GM19240 (cell line): ENCODE results near the gene SLIT3.

Source experiments
- DNase-seq: peaks from one replicate; pipeline ENCODE4 v3.0.0; 2011; ENCODE audit warnings: low spot score; ENCODE audit not compliant: insufficient read length

Gene SLIT3

DNA sequence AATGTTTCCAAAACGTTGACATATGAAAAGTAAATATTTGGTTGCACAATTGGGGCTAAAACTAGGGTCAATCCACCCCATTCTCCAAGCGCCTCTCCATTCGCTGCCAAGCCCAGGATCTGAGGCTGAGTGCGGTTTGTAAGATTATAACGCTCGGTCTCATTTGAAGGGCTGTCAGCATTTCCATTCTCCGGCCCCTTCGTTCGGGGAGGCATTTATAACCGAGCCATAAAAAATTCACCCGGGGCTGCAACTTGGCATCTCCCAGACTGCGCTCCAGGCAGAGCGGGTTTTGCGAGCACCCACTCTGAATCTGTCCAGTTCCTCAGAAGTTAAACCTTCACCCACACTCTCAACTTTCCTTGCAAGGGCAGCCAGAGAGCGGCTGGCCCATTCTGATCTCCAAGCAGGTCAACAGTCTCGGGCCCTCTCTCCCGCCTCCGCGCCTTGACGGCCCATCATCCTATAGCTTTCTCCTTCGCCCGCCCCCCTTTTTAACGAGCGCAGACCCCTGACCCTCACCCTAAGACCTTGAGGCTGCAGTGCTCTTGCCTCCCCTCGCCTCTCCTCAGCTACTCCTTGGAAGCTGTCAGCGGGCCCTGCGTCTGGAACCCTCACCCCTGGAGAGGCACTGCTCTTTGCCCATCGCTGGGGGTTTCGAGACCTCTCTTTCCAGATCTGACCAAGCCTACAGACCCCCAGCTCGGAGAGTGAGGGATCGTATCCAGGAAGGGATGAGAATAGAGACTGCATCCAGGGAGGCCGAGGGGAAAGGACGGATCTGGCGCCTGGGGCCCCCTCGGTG is 1.1 kb downstream of the SLIT3 start:
- no peak for DNase-seq

DNA sequence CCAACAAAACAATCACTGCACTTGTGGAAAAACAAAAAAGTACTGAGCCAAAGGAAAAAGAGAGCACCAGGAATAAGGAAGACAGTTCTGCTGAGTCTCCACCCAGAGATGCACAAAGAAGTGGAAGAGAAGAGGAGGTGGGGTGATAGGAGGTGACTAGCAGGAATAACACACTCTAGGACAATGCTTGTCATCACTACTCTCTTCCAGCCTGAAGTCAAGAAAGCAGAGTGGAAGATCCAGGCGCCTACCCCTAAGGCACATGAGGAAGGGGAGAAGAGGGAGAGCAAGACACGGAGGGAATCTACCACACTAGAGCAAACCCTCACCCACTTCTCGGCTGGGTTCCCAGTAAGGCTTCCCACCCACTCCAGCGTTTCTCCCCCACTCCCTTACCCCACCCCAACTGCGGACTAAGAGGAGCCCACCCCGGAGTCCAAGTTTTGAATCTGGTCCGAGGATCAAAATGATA is 1.7 kb downstream of the SLIT3 start:
- DNase-seq, result no peak

DNA sequence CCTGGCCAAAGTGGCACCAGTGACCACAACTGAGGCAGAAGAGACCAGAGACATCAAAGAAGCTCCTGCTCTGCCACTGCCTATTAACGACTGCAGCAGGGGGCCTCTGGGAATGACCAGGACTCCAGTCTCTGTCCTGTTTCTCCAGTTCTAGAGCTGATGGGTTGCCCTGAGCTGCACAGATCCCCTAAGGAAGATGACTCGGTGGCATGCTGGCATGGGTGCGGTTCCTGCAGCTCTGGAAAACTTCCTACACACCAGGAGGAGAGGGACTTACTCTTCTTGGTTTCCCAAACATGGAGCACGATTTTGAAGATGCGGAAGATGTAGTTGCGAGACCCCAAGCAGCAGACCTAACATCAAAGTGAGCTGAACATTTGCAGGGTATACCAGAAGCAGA is 2.7 kb downstream of the SLIT3 start:
- DNase-seq, result no peak

DNA sequence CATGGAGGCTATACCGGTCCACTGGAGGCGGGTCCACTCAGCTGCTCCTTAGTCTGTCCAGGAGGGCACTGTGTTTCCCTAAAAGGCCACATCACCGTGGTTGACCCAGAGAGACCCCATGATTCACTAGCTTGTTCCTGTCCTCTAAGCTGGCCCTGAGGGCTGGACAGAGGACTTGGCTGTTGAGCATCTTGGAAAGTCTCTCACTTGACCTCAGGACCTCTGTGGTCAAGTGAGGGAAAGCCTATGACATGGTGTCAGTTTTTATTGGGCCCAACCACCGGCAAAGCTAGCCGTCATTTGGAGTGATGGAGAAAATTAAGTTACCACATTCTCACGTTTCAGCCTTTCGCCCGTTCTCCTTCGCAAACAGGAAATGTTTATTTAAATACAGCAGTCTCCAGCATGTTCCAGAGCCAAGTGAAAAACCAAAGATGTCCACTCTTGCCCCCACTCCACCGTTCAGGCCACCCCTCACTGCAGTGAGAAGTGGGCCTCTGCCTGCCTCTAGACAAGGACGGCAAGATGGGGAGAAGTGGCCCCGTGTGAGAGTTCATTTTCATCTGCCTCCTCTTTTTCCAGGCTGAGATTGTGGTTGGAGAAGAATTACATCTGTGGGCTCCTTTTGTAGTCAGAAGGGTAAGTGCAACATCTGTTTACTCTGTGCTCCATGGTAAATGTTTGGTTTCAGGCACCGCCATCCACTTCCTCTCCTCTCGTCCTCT is 4.4 kb downstream of the SLIT3 start:
- no peak for DNase-seq

DNA sequence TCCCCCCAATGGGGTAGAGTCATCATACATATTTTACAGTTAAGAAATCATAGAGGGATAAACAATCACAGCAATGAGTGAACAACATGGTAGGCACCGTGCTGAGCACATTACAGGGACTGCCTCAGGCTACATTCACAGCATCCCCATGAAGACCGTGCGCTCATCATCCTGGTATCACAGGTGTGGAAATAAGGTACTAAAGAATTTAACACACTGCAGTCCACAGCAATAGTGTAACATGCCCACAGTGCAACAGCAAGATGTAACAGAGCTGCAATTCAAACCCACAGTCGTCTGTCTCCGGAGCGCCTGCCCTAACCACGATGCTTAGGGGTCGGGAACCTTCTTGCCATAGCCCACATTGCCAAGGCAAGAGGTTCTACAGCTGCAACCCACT is 5.6 kb downstream of the SLIT3 start:
- DNase-seq, result no peak

DNA sequence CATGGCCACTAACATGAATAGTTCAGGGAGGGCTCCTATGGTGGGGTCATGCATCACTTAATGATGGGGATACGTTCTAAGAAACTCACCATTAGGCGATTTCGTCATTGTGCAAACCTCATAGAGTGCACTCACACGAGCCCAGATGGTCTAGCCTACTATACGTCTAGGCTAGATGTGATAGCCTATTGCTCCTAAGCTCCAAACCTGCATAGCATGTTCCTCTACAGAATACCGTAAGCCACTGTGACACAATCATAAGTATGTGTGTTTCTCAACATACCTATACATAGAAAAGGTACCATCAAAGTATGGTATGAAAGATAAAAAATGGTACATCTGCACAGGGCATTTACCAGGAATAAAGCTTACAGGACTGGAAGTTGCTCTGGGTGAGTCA is 6.3 kb downstream of the SLIT3 start:
- no peak for DNase-seq

DNA sequence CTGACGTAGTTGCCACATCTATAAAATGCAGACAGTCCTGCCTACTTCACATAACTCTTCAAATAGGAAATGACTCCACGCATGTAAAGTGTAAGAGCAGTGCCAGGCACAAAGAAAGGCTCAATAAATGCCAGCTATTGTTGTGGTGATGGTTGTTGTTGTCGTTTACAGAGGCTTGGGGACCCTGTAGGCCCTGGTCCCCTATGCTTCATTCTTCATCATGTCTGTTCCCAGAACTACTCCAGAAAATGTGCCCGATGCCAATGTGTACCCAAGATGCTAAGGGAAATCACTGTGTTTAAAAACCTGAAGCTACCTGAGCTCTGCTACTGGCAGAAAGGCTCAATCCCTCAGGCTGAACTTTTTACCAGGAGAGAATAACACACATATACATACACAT is 9.1 kb downstream of the SLIT3 start:
- no peak for DNase-seq

DNA sequence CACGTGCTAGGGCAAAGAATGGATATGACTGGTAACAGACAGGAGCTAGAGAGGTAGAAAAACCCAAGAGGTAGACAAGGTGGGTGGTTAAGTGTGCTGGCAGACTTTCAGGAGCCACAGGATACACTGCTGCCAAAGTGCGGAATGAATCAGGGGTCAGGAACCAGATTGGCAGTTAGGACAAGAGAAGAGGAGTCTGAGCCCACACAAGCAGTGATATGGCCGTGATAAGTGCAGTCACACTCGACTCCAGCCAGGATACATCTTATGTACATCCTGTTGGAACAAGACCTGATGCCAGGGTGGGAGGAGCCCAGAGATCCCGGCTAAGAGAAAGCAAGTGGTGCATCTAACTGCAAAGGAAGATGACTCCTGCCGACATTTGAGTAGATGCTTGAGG is 10.0 kb downstream of the SLIT3 start:
- no peak for DNase-seq

DNA sequence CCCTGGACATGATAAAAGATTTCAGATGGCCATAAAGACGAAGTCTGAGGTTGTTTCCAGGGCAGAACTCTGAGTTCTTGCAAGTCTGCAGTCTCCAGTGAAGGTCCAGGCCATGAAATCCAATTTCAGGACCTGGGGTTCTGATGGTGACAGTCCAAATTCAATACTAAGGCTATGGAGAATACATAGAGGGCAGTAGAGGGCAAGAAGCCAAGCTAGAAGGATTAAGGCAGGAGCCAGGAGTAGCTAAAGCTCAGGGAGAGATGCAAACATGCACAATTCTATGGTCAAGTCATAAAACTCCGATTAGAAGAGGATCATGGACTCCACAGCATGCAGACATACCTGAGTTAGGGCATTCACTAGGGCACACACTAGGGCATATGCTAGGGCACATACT is 11.4 kb downstream of the SLIT3 start:
- DNase-seq, result no peak

DNA sequence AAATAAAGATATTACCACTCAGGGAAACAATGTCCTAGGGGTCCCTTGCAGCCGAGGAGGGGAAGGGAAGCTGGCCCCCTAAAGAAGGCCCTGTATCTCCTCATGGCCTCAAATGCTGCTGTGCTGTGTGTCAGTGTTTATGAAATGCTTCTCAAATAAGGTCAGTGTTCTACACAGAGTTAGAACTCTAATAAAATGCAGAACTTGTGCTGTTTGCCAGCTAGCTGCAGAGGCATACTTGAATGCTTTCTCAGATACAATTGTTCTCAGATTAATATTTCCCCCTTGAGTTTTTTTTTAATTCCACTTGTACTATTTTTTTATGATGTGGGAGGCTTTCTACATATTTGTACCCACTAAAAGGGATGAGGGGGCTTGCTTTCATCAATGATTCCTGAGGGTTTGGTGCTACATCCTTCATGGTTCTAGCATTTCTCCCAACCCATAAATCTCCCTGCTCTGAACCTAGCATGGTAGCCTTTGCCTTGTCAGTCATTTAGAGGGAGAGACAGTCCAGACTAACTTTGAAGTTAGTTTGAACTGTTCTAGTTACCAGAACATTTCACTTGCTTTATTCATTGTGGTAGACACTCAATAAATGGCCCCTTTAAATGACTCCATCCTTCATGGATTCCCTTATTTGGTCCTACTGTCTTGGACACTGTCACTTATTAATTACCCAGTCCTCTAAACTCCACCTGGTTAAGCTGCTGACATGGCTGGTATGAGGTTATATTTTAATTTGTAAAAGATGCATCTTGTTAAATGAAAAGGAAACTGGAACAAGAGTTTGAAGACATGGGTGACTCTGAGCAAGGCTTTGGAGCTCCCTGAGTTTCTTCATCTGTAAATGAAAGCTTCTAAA is 12.6 kb downstream of the SLIT3 start:
- DNase-seq, result no peak

DNA sequence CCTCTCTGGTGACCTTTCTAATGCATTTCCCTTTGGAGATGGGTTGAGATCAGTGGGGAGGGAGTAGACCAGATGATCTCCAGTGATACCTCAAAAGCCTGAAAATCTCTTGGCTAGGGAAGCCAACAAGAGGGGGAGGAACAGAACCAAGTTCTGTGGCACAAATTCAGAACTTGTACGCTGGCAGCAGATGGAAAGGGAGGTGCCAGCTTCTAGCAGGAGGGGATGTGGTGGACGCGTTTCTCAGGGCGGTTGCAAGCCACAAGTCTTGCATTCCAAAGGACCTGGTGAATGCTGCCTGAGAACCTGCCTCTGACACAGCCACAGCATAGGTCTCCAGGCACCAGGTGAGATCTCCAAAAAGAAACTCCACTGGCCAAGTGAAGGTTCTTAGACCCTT is 13.4 kb downstream of the SLIT3 start:
- DNase-seq, result no peak

DNA sequence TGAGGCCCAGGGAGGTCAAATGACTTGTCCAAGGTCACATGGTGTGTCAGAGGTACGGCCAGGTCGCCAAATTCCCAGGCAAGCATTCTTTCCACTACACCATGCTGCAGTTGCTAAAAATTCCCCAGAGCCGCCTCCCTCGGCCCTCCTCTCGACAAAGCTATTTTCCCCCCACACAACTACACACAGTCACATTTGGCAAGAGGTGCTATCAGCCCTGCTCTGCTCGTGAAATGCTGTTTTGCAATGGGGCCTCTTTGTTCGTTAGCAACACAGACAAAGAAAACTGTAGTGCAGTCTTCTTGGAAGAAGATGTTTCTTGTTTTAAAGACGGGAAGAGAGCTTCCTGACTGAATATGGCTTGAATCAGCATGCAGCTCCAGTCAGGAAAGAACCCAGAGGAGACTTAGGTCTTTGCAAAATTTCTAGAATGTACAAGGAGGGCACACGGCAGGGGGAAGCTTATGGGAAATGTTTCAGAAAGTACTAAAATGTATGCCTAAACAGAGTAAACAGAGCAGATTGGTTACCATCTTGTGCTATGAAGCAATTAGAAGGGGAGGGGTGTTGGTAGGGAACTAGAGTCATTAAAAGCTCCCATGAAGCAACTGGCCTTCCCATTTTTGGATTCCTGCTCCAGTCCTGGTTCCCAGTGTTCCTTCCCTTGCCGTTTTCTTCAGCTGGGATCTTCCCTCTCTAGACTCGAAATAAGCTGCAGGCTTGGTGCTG is 14.2 kb downstream of the SLIT3 start:
- no peak for DNase-seq

DNA sequence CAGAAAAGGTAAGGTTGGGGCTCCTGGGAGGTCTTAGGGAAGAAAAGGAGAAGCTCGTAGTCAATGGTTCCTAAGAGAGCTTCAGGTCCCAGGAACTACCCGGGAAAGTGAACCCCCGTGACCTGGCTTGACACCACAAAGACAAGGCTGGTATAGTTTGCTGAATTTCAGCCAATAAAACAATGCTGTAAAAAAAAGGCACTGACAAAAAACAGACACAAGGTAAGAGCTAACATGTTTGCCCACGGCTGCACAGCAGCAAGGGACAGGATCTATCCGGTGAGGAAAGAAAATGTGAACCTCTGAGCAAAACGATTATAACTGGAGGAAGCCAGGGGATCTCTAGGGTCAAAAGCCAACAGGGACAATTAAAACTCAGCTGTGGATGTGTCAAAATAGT is 17.1 kb downstream of the SLIT3 start:
- no peak for DNase-seq

DNA sequence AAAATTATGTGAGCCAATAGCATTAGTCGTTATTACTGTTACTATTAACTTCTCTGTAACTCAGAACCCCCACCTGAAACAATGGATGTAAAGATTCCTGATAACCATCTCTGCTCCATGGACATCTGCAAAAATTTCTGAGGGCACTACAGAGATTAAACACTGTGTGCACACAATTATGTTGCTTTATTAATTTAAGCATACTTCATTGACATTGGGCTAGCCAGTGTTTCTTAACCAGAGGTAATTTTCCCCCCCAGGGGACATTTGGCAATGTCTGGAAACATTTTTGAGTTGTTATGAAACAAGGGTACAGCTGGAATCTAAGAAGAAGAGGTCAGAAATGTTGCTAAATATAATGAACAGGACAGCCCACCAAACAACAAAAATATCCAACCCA is 19.3 kb downstream of the SLIT3 start:
- no peak for DNase-seq

DNA sequence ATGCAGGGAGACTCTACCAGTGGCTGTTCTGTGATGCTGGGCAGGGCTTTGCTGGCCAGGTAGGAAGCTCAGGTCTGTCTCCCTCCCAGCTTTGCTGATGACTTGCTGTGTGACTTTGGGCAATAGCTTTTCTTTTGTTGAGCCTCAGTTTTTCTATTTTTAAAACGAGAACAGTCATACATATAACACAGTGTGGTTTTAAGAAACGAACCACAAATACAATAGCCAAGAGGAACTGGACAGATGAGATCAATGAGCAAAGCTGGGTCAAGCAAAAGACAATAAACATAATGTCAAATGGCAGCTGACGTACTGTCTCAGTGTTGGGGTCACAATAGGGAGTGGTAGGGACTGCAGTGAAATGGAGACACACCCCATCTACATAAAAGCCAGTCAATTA is 20.2 kb downstream of the SLIT3 start:
- DNase-seq, result no peak

DNA sequence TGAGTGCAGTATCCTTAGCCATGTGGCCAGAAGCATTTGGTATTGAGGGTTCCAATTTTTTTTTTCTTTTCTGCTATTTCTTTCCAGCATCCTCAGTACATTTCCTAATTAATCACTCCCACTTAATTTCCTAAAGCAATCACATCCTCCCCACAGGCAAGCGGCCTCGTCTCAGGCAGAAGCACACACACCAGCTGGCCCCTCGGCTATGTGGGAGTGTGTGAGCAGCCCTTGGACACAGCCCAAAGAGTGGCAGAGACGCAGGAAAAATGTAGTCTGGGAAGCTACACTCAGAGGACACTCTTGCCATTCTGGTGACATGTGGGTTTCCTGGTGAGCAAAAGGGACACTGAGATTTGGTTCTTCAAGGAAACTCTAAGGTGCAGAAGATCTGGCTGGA is 20.7 kb downstream of the SLIT3 start:
- DNase-seq, result no peak

DNA sequence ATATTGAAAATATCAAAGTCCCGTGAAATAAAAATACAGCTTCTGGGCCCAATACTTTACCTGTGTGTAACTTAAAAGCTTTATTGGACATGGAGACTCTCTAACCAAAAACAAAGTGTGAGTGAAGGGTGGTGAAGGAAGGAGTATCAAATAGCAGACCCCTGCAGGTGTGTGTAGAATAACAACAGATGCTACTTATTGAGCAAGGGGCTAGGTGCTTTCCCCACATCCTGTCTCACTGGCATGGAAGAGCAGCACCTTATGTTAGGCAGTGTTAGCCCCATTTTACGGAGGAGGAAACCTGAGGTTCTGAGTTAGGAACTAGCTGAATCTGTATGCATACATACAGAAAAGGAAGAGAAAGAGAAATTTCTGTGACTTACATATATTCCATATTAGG is 21.8 kb downstream of the SLIT3 start:
- no peak for DNase-seq

DNA sequence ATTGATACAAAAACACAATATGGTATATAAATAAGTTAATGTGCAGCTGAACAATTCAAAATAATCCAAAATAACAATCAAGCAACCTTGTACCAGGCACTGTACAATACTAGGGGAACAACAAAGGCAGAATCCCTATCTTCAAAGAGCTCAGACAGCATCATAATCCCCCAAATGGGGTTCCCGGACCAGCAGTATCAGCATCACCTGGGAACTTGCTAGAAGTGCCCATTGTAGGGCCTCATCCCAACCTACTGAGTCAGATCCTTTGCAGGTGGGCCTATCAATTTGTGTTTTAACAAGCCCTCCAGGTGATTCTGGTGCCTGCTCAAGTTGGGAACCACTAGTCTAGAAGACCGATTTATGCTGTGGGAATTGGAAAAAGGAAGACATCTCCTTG is 27.1 kb downstream of the SLIT3 start:
- no peak for DNase-seq

DNA sequence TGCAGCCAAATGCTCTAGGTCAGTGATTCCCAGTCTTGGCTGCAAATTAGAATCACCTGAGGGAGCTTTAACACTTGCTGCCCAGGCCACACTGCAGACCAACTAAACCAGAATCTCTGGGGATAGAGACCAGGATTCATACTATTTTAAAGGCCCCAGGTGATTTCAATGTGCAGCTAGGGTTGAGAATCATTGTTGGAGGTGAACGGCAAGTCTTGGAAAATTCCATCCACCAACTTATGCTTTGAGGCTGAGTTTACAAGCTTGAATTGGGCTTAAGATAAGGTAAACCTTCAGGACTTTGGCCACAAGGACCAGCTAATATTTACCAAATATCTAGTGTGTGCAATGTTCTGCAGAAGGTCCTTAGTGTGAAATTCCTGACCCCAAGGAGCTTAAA is 27.5 kb downstream of the SLIT3 start:
- no peak for DNase-seq

DNA sequence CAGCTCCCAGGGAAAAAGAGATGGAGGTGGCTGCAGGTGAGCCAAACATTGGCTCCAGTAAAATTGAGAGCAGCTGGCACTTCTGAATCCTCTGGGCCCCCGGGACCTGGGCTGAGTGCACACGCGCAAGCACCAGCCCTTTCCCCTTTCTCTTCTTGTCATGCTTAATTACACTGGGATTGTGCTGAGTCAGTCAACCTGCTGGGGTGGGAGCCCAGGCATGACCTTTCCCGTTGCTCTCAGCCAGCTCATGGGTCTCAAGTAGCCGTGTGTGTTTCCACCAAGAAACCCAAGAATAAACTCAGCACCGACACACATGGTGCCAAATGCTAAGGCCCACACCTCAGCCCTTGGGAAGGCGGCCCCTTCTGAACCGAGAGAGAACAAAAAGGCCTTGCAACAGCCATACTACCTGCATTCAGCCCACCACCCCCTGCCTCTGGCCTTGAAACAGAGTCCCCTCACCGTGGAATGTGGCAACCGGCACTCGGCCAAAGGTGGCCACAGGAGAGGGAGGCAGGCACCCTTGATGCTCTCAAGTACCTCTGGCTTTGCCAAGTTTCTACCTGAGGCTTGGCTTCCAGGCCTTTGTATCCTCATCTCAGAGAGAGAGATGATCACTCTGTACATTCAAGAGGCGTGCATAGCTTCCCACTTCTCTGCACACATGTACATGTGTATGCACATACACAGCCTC is 28.1 kb downstream of the SLIT3 start:
- DNase-seq, result no peak

DNA sequence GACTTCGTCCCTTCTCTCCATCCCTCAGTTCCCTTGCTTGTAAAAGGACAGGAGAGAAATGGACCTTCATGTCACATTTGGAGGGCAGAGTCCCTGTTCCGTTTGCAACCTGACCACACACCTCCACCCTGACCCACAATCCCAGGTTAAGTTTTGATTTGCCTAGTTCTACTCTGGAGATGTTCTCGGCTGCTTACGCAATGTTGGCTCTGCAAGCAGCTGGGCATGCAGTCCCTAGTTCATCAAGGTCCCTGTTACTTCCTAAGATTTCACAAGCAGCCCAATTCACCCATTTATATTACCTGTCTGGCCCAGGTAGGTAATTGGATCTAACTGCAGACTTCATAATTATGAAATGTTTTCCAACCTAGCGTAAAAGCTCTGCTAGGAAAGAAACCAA is 28.8 kb downstream of the SLIT3 start:
- DNase-seq, result no peak
